Left renal cortex interstitium (tissue), 4 donors: ENCODE results near the gene MALL. TPM values are rescaled to one million over a fixed set of nuclear protein-coding genes. Genes with fewer than 3 reads are reported as not detected.
"Not testable (repeated sequence)": the region's sequence is repeated elsewhere in the genome, so short reads cannot be mapped to it uniquely, and the experiment has no call there.

Experiments used
- DNase-seq, 4 donors: peaks; one replicate each; pipeline ENCODE4 v3.0.0-alpha.2; 2013; ENCODE audit warnings: low read depth in 4 of 4, low spot score in 2 of 4, missing footprints in 1 of 4
- polyA plus RNA-seq, 4 donors: library from polyadenylated mRNA; unstranded; fragments of 120-200 nt; gene quantifications; one replicate each; pipeline ENCODE4 v1.2.1, GENCODE V29; 2013; ENCODE audit not compliant: insufficient read length in 4 of 4

MALL gene
- polyA plus RNA-seq, result 10 to 100 TPM; 12.4 to 14.3 (median 13.1) TPM

- DNase-seq, result no peak
Observed at GRCh38 chr2:110115291-110116032, at the start of gene MALL. TSS of gene MALL (minus strand) at chr2:110115822. CDS start at chr2:110115792, 30 bp downstream.

DNA sequence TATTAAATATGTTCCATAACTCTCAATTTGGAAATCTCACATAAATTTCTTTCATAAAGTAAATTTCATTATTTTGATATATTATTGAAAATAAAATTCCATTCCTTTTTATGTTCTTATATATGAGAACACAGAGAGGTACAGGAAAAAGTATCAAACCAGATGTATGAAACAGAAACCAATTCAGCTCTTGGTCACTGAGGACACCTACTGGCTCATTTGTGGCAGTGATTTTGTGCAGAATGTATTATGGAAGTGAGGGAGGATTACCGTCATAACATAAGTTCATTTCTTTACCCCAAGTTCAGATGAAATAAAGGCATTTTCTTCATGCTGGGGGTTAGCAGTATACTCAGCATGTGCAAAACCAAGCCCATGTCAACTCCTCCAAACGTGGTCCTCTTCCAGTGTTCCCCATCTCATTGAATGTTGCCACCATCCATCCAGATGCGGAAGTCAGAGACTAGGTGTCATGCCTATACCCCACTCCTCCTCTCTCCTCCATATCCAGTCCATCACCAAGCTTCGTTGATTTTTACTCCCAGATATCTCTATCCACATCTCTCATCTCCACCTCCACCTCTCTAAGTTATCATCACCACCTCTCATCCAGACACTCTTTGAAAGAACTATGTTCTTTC, 41.7 kb upstream of the MALL start:
- peak in 3 of 4 donors; percentile 7 to 27 (median 13) for DNase-seq

DNA sequence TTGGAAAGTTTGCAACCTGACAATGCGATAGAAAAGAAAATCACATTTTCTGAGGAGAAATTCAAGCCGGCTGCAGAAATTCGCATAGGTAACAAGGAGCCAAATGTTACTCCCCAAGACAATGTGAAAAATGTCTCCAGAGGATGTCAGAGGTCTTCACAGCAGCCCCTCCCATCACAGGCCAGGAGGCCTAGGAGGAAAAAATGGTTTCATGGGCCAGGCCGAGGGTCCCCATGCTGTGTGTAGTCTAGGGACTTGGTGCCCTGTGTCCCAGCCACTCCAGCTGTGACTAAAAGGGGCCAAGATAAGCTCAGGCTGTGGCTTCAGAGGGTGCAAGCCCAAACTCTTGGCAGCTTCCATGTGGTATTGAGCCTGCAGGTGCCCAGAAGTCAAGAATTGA, 39.2 kb upstream of the MALL start:
- not testable (repeated sequence) for DNase-seq

DNA sequence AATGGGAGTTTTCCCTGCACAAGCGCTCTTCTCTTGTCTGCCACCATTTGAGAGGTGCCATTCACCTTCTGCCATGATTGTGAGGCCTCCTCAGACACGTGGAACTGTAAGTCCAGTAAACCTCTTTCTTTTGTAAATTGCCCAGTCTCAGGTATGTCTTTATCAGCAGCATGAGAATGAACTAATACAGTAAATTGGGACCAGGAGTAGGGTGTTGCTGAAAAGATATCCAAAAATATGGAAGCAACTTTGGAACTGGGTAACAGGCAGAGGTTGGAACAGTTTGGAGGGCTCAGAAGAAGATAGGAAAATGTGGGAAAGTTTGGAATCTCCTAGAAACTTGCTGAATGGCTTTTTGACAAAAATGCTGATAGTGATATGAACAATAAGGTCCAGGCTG, 38.6 kb upstream of the MALL start:
- not testable (repeated sequence) for DNase-seq

GRCh38 chr2:110153416-110153815, 37.8 kb upstream of the MALL start:
- no peak for DNase-seq

- no peak for DNase-seq
Observed at GRCh38 chr2:110152943-110153342, 37.3 kb upstream of the MALL start.

DNA sequence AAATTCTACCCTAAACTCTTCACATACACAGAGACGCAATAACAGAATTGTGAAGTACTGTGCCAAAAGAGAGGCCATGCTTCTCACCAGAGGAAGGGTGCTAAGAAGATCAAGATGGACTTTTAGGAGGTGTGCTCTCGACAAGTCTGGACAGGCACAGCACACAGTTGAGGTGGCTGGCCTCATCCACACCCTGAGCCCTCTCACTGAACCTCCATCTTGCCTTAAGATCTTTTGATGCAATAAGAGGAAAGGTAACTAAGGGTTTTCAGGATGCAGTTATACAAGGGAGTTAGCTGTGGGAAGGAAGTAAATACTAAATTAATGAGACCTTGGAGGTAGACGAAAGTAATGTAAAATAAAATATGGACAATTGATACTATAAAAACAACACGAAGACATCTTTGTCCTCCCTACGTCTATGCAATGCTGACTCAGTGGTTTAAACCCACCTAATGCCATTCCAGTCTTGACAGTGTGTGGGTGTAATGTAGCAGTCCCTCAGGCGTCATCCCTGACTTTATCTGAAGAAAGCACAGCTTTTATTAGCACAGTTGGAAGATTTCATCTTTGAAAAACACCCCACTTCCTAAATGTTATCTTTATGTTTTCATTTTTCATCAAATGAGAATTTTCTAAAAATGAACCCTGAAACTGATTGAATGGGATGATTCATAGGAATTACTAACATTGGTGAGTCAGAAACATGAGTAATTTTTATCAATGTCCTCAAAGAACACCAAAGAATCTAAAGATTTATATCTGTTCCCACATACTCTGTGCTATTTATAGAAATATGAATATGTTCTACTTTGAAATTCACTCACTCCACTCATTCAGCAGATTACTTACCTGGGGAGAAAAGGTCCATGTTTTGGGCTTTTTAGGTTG, 34.0 kb upstream of the MALL start:
- no peak for DNase-seq

DNA sequence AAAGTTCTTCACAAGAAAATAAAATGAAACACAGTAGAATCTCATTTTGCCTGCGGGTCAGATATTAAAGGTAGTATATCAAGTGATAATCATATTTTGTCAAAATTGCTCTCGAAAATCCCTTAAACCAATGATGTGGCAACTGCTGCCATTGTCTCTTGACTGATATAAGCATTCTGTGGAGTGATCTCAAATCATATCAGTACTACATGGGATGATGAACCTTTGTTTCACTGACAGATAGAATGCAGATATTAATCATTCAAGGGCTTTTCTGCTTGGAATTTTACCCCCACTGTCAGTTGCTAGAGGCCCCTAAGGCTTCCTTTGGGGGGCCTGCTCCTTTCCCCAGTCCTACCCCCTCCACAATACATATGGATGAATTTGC, 31.3 kb upstream of the MALL start:
- no peak for DNase-seq

DNA sequence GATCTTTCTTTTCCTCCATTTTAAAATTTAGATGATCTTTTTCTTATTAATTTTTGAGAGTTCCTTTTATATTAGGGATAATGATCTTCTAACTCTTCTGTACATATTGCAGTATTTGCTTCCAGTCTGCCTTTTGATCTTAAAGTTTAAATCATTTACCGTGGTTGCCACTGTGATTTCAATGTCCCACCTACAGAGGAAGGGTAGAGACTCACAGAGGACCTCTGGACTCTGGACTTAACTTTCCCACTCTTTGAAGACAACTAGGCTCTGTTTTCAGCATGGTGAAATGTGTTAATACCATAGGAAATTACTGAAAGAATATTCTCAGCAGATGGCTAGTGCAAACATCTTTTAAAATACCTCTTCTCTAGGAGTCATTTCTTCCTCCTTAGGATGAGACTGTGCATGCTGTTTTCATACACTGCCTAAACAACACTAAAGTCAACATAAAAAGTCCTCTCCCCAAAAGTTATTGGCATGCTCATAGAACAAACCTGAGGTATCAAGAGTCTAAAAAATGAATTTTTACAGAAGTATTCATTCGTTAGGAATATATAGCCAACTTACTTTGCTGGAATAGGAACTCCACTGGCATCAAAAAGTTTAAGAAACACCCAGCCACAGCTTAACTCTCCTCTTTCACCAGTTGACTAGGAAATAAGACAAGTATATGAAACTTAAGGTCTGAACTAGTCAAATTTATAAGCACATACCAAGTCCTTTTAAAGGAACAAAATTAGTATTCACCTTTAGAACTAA, 30.7 kb upstream of the MALL start:
- DNase-seq, result no peak

- no peak for DNase-seq
Observed at GRCh38 chr2:110143982-110144381, 28.4 kb upstream of the MALL start.

DNA sequence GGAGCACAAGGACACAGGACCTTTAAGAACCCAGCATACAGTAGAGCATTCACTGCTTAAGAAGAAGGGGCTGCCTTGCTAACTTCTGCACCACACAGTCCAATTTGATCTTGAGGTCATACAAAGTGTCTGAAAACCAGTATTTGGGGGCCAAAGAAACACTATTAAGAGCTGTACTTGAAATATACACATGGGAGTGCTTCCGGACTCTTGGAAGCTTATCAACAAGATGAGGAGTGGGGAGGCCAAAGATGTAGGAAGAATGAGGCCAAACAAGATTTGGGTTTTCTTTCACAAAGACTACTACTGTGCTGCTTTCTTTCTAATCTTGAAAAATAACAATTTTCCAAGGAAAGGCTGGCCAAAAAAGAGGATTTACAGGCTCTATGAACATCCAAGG, 24.8 kb upstream of the MALL start:
- DNase-seq, result no peak

DNA sequence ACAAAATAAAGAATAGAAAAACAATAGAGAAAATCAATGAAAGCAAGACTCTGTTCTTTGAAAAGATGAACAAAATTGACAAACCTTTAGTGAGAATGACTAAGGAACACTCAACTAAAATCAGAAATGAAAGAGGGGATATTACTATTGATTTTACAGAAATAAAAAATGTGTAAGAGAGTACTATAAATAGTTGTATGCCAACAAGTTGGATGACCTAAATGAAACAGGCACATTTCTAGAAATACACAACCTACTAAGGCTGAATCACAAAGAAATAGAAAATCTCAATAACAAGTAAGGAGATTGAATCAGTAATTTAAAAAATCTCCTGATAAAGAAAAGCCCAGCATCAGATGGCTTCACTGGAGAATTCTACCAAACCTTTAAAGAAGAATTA, 18.4 kb upstream of the MALL start:
- DNase-seq, result no peak

- no peak for DNase-seq
Observed at GRCh38 chr2:110131166-110131565, 15.5 kb upstream of the MALL start.

GRCh38 chr2:110130757-110131156, 15.1 kb upstream of the MALL start:
- no peak for DNase-seq

DNA sequence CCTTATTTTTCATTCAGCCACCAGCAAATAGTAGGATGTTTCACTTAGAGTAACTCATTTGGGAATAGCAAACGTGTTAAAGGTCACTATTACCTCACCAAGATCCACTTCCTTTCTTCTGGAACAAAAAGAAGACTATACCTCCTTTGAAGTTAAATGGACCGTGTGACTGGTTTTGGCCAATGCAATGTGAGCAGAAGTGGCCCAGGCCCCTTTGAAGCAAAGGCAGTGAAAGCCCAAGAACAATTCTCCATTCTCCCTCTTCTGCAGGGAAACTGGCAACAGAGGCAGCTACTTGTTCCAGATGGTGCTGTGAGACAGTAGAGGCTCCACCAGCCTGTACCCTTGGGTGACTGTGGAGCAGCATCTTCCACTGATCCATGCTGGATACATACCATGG, 11.3 kb upstream of the MALL start:
- no peak for DNase-seq

DNA sequence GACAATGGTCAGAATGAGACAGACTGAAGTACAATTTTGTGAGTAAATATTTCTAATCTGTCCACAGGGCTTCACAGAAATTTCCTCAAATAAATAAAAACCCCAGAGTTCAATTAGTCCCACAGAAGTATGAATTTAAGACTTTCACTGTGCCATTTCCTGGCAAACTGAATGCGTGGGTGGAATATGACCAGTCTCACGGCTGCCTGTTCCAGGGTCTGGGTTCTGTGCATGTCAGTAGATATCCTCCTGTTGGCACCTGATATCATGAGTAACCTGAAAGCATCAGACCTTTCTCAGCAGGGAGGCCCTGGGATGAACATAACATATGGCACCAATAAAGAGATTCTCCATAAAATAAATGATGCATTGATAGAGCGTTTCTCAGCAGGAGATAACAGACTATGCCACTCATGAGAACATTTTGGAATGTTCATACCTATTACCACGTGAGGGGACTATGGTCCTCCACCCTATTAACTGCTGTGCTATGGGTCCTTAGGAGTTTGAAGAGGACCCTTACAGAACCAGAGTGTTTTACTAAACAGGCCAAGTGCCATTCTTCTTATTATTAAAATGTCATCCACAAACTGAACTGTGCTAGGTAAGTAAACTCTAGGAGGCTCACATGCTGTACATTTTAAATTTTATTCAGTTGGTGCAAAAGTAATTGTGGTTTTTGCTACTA, 10.6 kb upstream of the MALL start:
- DNase-seq, result no peak

DNA sequence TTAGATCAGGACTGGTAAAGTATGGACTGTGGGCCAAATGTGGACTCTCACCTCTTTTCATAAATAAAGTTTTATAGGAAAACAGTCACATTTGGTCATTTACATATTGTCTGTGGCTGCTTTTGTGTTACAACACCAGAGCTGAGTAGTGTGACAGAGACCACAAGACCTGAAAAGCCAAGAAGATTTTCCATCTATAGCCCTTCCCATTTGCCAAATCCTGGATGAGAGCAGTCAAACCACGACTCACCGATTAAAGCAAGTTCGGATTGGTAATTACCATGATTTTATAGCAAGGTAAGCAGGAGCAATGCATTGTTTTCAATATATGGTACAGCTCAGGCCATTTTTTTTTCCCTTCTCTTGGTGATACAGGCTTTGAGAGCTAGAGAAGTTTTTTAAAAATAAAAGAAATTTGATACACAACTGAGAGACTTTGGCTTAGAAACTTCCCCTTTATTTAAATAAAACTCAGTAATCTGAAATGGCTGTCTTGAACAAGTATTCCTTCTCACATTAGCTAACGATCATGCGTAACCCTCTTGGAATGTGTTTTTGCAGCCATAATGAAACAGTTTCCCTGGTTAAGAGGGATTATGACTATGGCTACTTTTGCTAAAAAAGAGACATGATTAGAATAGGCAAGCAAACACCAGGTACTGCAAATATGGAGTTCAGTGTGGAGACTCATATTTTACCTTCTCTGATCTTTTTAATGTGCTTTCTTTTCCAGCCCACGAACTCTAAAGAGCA, 9.5 kb upstream of the MALL start:
- DNase-seq, result no peak

- no peak for DNase-seq
Observed at GRCh38 chr2:110124038-110124825, 8.6 kb upstream of the MALL start.
